Activated effector memory CD4-positive, alpha-beta T cell treated with anti-CD3 and anti-CD28 coated beads, Interleukin-2, amount 50 U/mL, for 16 hours (primary cell): ENCODE data around the gene FOXI1.
"Not testable (repeated sequence)": the region's sequence is repeated elsewhere in the genome, so short reads cannot be mapped to it uniquely, and the experiment has no call there.

Source experiments
- DNase-seq: peaks from one replicate; pipeline ENCODE4 v3.0.0-alpha.2; 2020

Gene FOXI1

DNA sequence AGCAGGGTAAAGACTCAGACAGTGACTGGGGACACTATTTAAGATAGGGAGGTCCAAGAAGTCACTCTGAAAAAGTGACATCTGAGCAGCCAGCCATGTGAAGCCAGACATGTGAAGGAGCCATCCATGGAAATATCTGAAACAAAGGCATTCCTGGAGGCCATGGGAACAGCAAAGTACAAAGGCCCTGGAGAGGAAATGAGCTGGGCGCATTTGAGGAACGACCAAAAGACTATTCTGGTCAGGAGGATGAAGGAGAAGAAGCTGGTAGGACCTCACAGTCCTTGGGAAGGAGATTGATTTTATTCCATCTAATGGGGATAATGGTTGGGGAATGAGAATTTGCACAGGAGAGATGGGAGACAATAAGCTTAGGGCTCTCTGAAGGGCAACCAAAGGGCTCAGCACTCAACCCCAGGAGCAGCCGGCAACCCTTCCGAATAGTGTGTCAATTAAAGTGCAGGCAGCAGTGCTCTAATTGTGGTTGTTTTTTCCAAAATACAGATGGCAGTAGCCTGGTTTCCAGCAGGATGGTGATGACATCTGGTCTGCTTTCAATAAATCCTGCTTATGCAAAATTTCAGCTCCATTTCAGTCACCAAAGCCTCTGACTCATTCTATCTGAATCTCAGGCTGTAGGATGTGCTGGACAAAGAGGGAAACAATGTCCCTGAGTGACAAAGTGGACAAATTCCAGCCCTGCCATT is 26.7 kb downstream of the FOXI1 start:
- DNase-seq, result no peak

- DNase-seq, result no peak
Observed at GRCh38 chr5:170132976-170133448, 27.3 kb downstream of the FOXI1 start.

GRCh38 chr5:170135796-170136490 is 30.2 kb downstream of the FOXI1 start:
- DNase-seq, result no peak

GRCh38 chr5:170136506-170136905 is 30.8 kb downstream of the FOXI1 start:
- no peak for DNase-seq

GRCh38 chr5:170137694-170138214 is 32.1 kb downstream of the FOXI1 start:
- no peak for DNase-seq

- DNase-seq, result no peak
Observed at GRCh38 chr5:170138273-170138672, 32.6 kb downstream of the FOXI1 start.

DNA sequence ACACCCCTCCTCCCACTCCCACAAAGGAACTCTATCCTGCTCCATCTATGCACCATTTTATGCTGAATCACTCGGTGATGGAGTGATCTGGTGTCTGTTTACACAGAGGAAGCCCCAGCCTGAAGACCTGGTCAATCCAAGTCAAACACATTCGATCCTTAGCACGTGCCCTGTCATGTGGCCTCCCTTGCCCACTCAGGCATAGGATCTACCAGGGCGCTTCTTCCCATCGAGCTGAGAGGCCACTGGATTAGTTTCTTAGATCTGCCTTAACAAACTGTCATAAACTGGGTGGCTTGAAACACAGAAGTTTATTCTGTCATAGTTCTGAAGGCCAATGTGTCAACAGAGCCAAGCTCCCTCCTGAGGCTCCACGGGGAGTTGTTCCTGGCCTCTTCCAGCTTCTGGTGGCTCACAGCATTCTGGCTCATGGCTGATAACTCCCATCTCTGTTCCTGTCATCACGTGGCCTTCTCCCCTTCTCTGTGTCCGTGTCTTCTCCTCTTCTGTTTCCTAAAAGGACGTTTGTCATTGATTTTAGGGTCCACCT is 34.2 kb downstream of the FOXI1 start:
- no peak for DNase-seq

DNA sequence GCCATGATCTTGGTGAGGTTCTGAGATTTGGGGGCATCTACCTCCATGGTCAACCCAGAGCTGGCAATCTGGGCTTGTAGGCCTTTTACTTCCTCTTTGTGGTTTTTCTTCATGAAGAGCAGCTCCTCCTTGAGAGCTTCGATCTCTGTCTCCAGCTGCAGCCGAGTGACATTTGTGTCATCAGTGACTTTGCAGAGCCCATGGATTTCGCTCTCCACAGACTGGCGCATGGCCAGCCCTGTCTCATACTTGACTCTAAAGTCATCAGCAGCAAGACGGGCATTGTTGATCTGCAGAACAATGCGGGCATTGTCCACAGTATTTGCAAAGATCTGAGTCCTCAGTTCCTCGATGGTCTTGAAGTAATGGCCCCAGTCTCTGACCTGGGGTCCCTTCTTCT is 35.5 kb downstream of the FOXI1 start:
- not testable (repeated sequence) for DNase-seq

GRCh38 chr5:170141636-170142035 is 35.9 kb downstream of the FOXI1 start:
- no peak for DNase-seq

- DNase-seq, result no peak
Observed at GRCh38 chr5:170142196-170142595, 36.5 kb downstream of the FOXI1 start.

- DNase-seq, result no peak
Observed at GRCh38 chr5:170143091-170143490, 37.4 kb downstream of the FOXI1 start.

- no peak for DNase-seq
Observed at GRCh38 chr5:170143710-170144109, 38.0 kb downstream of the FOXI1 start.

- no peak for DNase-seq
Observed at GRCh38 chr5:170144286-170145023, 38.8 kb downstream of the FOXI1 start.

GRCh38 chr5:170145462-170145861 is 39.8 kb downstream of the FOXI1 start:
- no peak for DNase-seq

DNA sequence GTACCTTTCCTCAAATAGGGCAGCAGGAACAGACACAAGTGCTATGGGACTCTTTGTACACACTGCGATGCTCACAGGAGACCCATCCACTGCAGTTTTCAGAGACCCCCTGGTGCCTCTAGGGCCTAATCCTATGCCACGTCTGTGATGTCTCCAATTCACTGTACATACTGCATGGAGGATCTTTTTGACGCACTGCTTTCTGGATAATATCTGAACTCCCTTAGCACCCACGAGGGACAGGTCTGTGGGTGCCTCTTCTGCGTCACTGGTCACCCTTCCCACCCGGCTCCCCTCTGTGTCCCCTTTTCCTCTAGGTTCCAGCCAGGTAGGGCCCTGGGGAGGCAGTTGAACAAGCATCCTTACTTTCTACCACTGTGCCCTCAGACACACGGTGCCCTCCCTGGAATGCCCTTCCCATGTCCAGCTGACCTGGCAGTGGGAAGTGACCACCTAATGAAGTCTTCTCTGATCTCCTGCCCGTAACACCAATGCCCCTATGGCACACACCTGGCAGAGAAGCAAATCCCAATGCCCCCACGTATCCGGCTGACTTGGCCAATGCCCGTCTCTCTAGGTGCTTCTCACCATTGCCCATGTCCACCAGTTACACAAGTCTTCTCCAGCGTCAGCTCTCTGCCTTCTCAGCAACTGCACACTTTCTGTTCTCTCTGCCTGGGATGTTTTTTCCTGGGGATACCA is 41.5 kb downstream of the FOXI1 start:
- no peak for DNase-seq

DNA sequence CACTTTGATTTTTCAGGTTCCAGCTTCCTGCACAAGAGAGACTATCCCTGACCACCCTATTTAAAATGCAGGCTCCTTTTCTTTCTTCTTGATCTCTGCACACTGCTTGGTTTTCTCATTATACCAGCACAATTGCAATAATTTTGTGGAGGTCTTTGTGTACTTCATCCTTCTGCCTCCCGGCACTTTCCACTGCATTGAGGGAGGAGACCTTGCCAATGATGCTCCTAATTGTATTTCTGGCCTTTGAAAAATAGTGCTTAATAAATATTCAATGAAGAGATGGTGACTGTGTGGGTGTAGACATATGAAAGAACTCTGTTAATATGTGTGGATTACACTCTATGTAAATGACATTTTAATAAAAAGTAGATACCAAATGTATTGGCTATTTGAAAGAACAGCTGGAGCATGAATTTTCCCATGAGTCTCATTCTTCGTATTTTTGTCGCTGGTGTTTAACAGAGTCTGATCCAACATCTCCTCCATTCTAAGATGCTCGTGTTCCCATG is 42.1 kb downstream of the FOXI1 start:
- DNase-seq, result no peak

- DNase-seq, result no peak
Observed at GRCh38 chr5:170148430-170149205, 42.9 kb downstream of the FOXI1 start.

GRCh38 chr5:170149206-170149515 is 43.5 kb downstream of the FOXI1 start:
- no peak for DNase-seq

DNA sequence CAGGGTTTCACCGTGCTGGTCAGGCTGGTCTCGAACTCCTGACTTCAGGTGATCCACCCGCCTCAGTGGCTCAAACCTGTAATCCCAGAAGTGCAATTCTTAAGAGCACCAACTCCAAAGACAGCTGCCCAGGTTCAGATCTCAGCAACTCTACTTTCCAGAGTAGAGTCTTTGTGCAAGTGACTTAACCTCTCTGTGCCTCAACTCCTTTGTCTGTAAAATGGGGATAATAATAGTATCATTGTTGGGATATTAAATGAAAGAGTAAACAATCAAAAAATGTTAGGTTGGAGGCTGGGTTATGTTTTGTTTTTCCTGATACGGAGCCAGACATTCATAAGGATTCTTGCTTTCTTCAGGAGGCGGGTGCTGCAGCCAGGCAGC is 45.0 kb downstream of the FOXI1 start:
- no peak for DNase-seq

- DNase-seq, result no peak
Observed at GRCh38 chr5:170151097-170151831, 45.6 kb downstream of the FOXI1 start.

DNA sequence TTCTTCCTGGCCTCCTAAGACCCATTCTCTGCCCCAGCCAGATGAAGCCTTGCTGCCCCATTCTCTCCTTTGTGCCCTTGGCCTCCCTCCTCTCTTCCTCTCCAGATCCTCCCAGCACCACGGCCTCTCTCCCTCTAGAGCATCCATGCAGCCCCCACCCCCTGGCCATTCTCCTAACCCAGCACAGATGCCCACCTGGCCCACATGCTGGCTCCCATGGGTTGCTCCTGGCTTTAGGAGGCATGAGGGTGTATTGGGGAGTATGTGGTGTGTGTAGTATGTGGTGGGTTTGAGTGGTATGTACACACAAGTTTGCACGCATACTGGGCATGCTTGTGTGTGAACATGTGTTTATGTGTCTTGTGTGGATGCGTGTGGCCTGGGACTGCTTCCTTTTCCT is 47.1 kb downstream of the FOXI1 start:
- no peak for DNase-seq
